Suprapubic skin (tissue), 4 donors: ENCODE measurements around the gene MICAL2.

Source experiments
- CTCF ChIP-seq, 2 donors: fragments of 200-600 bp in 1 of 2; fragments of 450-650 bp in 1 of 2; sonication (generic) in 1 of 2; IDR thresholded peaks; one replicate each; pipeline ENCODE4 v1.5.1; 2016 to 2019; ENCODE audit warnings: antibody characterized with exemption in 2 of 2, mild to moderate bottlenecking in 1 of 2, moderate library complexity in 1 of 2
- EP300 ChIP-seq: sonication (generic); formaldehyde crosslinking; IDR thresholded peaks from one replicate; pipeline ENCODE4 v1.6.1; 2017; ENCODE audit warnings: antibody characterized with exemption
- POLR2A ChIP-seq, 2 donors: fragments of 450-650 bp; IDR thresholded peaks; one replicate each; pipeline ENCODE4 v1.6.1; 2017; ENCODE audit warnings: antibody characterized with exemption in 2 of 2, mild to moderate bottlenecking in 2 of 2, moderate library complexity in 2 of 2
- POLR2AphosphoS5 ChIP-seq, 3 donors: sonication (generic); formaldehyde crosslinking; IDR thresholded peaks; one replicate each; pipeline ENCODE4 v1.6.1; 2017; ENCODE audit warnings: antibody characterized with exemption in 3 of 3

- no peak for TF ChIP-seq POLR2AphosphoS5 (IDR thresholded peaks at IDR 0.05)
- no peak for TF ChIP-seq CTCF (IDR thresholded peaks at IDR 0.05)
- no peak for TF ChIP-seq EP300
- TF ChIP-seq POLR2A (IDR thresholded peaks at IDR 0.05) = no peak
These were observed 141.5 kb downstream of the MICAL2 start for GRCh38 chr11:12251666-12252560.
